CD4-positive, alpha-beta T cell treated with Interleukin-10 for 1 hour (primary cell): ENCODE results near the gene CXADR.

Source experiments
- DNase-seq: peaks from one replicate; pipeline ENCODE4 v3.0.0-alpha.2; 2020

Gene CXADR

GRCh38 chr21:17610911-17611310 is 98.1 kb downstream of the CXADR start:
- no peak for DNase-seq

GRCh38 chr21:17611414-17612022 is 98.7 kb downstream of the CXADR start:
- DNase-seq = peak; percentile 85

DNA sequence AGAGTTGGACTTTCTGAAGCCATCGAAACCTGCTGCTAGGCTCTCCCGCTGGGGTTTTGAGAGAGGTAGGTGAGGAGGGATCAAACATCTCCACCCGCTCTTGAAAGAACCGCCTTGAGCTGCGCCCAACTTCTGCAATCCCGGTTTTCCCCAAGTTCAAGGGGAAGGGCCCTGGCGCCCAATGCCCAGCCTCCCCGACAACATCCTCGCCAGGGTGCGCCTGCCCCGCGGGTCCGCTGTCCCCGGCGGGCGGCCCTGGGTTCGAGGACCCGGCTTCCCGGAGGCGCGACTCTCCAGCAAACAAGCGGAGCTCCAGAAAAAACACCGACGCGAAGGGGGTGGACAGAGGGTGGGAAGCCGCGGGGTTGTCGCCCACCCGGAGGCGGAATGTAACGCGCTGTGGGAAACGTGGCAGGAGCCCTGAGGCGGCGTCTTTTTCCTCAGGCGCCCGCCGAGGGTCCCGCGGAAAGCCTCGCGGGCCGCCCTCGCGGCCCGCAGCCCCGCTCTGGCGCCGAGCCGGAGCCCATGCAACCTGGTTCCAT is 99.3 kb downstream of the CXADR start:
- no peak for DNase-seq

- peak; percentile 89 for DNase-seq
These were observed 99.9 kb downstream of the CXADR start, which contains the start of gene BTG3 for GRCh38 chr21:17612565-17613241. TSS of gene BTG3 (minus strand) at chr21:17612901. CDS start at chr21:17609144, 3,757 bp downstream.

DNA sequence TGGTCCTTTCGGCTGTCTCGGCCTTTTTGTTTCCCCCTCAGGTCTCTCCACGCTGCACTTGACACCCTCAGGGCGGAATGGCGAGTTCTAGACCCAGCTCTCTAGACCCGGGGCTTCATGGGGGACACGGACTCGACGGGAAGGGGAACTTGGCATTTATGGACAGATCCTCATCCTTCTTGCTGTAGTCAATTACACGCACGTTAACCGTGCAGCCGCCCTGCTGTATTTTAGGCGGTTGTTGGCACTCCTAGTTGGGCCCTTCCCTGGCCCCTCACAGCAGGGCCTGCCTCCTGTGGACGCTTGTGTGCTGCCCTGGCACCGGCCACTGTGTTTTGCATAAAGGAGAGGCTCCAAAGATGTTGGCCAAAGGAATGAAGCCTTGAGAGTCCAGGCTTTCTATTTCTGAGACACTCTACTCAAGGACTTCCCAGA is 100.4 kb downstream of the CXADR start:
- DNase-seq = no peak

DNA sequence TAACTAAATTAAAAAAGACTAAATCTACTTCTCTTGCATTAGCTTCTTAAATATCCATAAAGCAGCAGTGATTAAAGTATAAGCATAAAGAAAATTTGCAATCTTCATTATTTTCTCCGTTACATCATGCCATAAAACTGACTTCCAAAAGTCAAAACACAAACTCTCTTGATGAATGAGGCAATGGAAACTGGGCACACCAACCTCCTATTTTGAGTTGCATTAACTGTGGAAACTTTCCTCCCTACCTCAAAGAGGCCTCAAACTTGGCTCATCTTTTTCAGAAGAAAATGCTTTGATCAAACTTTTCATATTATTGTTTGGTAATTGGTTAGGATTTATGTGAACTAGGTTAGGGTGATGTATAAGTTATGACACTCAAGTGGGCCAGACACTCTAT is 104.0 kb downstream of the CXADR start:
- DNase-seq = no peak

- DNase-seq = no peak
These were observed 109.2 kb downstream of the CXADR start for GRCh38 chr21:17622018-17622417.

- DNase-seq = no peak
These were observed 118.4 kb downstream of the CXADR start for GRCh38 chr21:17631195-17631594.

GRCh38 chr21:17636711-17637110 is 123.9 kb downstream of the CXADR start:
- no peak for DNase-seq

- DNase-seq = no peak
These were observed 128.0 kb downstream of the CXADR start for GRCh38 chr21:17640821-17641220.
